Measurements from ENCODE around the gene KRTAP5-7. TPM values are rescaled to one million over a fixed set of nuclear protein-coding genes. Genes with fewer than 3 reads are reported as not detected.

Gene KRTAP5-7
- total RNA-seq, 1 donor from 2014 or later: not detected

DNA sequence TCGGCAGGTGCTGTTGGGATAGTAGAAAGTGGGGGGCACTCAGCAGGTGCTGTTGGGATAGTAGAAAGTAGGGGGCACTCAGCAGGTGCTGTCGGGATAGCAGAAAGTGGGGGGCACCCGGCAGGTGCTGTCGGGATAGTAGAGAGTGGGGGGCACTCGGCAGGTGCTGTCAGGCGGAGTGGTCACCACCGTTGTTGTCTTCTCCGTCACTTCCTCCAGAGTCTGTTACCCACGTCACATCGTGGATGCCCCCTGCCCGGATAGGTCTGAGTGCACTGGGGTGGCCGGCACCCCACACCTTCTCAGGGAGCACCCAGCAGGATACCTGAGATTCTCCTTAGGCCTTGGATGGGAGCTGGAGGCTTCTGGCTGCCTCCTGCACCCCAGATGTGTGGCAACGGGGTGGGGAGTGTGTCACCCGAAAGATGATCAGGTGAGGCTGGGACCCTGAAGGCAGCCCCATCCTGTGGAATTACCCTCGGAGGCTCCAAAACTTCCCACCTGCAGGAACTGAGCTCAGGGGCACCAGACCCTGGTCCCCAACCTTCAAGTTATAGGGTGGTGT lies 24.1 kb upstream of the KRTAP5-7 start:
- Histone ChIP-seq H3K27me3 (ENCODE audit: insufficient read depth, low read length) (no peaks in the 10 kb centered on the region), H3K36me3 (ENCODE audit: insufficient read depth, low read length) (peaks cover 9% of the 10 kb centered on the region), H3K27ac (ENCODE audit: low read depth, low read length) (no peak overlapping the region), H3K4me2 (ENCODE audit: low read length) (no peak overlapping the region), H2AFZ (ENCODE audit: low read depth, low read length) (no peak overlapping the region), H3K4me1 (ENCODE audit: insufficient read depth, low read length) (no peaks in the 10 kb centered on the region), H3K4me3 (ENCODE audit: insufficient read depth, low read depth, low read length) (no peak overlapping the region), H3K9me3 (ENCODE audit: insufficient read depth, low read depth, low read length) (no peaks in the 10 kb centered on the region), H3K9ac (ENCODE audit: low read length) (no peak overlapping the region), H4K20me1 (ENCODE audit: insufficient read depth, low read length) (no peaks in the 10 kb centered on the region), H3K79me2 (ENCODE audit: insufficient read depth, low read length) (no peaks in the 10 kb centered on the region)
- Mint-ChIP-seq H3K4me3 (ENCODE audit: unreplicated experiment) (no peak overlapping the region), H3K9me3 (ENCODE audit: unreplicated experiment) (peaks cover 8% of the 10 kb centered on the region), H3K4me1 (ENCODE audit: low read depth, unreplicated experiment) (peaks cover 3% of the 10 kb centered on the region), H3K27me3 (ENCODE audit: low read depth, unreplicated experiment) (no peaks in the 10 kb centered on the region), H3K27ac (ENCODE audit: unreplicated experiment) (no peak overlapping the region), H3K36me3 (ENCODE audit: low read depth, unreplicated experiment) (peaks cover 39% of the 10 kb centered on the region)
- TF ChIP-seq EZH2 (IDR thresholded peaks at IDR 0.05; ENCODE audit: insufficient read depth, low read length) (no peak), CTCF (IDR thresholded peaks at IDR 0.05; ENCODE audit: insufficient read depth, low read depth, low read length) (no peak)
- DNase-seq (ENCODE audit: low read depth) (no peak), FAIRE-seq (no peak)

DNA sequence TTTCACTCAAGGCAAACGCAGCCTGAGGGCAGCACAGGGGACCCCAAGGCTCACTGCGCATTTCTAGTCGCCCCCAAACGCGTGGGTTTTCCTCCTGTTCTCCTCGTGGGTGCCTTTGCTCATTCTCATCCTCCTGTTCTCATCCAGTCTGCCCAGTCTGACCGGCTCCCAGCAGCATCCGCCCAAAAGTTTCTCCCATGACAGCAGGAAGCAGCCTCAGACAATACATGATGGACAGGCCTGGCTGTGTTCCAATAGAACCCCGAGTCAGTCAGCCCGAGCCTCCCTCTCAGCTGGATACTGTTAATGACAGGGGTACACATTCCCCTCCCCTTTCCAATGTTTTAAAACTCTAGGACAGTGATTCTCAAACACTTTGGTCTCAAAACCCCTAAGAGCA lies 22.5 kb upstream of the KRTAP5-7 start:
- peaks cover 22% of the 10 kb centered on the region for H3K9me3 Mint-ChIP-seq (ENCODE audit: unreplicated experiment)
- no peak overlapping the region for H3K4me2 ChIP-seq (ENCODE audit: low read length)
- H3K36me3 Mint-ChIP-seq (ENCODE audit: low read depth, unreplicated experiment): peaks cover 31% of the 10 kb centered on the region
- no peak for FAIRE-seq
- H3K27me3 ChIP-seq (ENCODE audit: insufficient read depth, low read length): no peaks in the 10 kb centered on the region
- TF ChIP-seq EZH2 (IDR thresholded peaks at IDR 0.05; ENCODE audit: insufficient read depth, low read length) (no peak), CTCF (IDR thresholded peaks at IDR 0.05; ENCODE audit: insufficient read depth, low read depth, low read length) (no peak)
- H3K36me3 ChIP-seq (ENCODE audit: insufficient read depth, low read length): peaks cover 6% of the 10 kb centered on the region
- no peaks in the 10 kb centered on the region for H4K20me1 ChIP-seq (ENCODE audit: insufficient read depth, low read length)
- H3K27ac ChIP-seq (ENCODE audit: low read depth, low read length): no peak overlapping the region
- DNase-seq (ENCODE audit: low read depth): no peak
- no peaks in the 10 kb centered on the region for H3K27me3 Mint-ChIP-seq (ENCODE audit: low read depth, unreplicated experiment)
- H3K4me1 ChIP-seq (ENCODE audit: insufficient read depth, low read length): no peaks in the 10 kb centered on the region
- no peak overlapping the region for H3K9ac ChIP-seq (ENCODE audit: low read length)
- no peak overlapping the region for H3K27ac Mint-ChIP-seq (ENCODE audit: unreplicated experiment)
- no peaks in the 10 kb centered on the region for H3K9me3 ChIP-seq (ENCODE audit: insufficient read depth, low read depth, low read length)
- no peak overlapping the region for H3K4me3 Mint-ChIP-seq (ENCODE audit: unreplicated experiment)
- H3K4me1 Mint-ChIP-seq (ENCODE audit: low read depth, unreplicated experiment): peaks cover 3% of the 10 kb centered on the region
- no peak overlapping the region for H2AFZ ChIP-seq (ENCODE audit: low read depth, low read length)
- H3K4me3 ChIP-seq (ENCODE audit: insufficient read depth, low read depth, low read length): no peak overlapping the region
- no peaks in the 10 kb centered on the region for H3K79me2 ChIP-seq (ENCODE audit: insufficient read depth, low read length)

GRCh38 chr11:71505001-71505400 lies 22.1 kb upstream of the KRTAP5-7 start:
- H3K4me3 Mint-ChIP-seq (ENCODE audit: unreplicated experiment): no peak overlapping the region

More at GRCh38 chr11:71505001-71505400, 22.1 kb upstream of the KRTAP5-7 start:
- Mint-ChIP-seq H3K27ac (ENCODE audit: unreplicated experiment) (no peak overlapping the region), H3K4me1 (ENCODE audit: low read depth, unreplicated experiment) (peaks cover 3% of the 10 kb centered on the region), H3K36me3 (ENCODE audit: low read depth, unreplicated experiment) (peaks cover 35% of the 10 kb centered on the region), H3K27me3 (ENCODE audit: low read depth, unreplicated experiment) (no peaks in the 10 kb centered on the region), H3K9me3 (ENCODE audit: unreplicated experiment) (peaks cover 26% of the 10 kb centered on the region)
- no peak for FAIRE-seq
- no peaks in the 10 kb centered on the region for H3K27me3 ChIP-seq (ENCODE audit: insufficient read depth, low read length)
- H3K9ac ChIP-seq (ENCODE audit: low read length): no peak overlapping the region
- H3K79me2 ChIP-seq (ENCODE audit: insufficient read depth, low read length): no peaks in the 10 kb centered on the region
- H3K4me3 ChIP-seq (ENCODE audit: insufficient read depth, low read depth, low read length): no peak overlapping the region
- no peaks in the 10 kb centered on the region for H3K4me1 ChIP-seq (ENCODE audit: insufficient read depth, low read length)
- no peak overlapping the region for H3K4me2 ChIP-seq (ENCODE audit: low read length)
- H2AFZ ChIP-seq (ENCODE audit: low read depth, low read length): no peak overlapping the region
- DNase-seq (ENCODE audit: low read depth): no peak
- H4K20me1 ChIP-seq (ENCODE audit: insufficient read depth, low read length): no peaks in the 10 kb centered on the region
- peaks cover 4% of the 10 kb centered on the region for H3K36me3 ChIP-seq (ENCODE audit: insufficient read depth, low read length)
- TF ChIP-seq CTCF (IDR thresholded peaks at IDR 0.05; ENCODE audit: insufficient read depth, low read depth, low read length): no peak
- TF ChIP-seq EZH2 (IDR thresholded peaks at IDR 0.05; ENCODE audit: insufficient read depth, low read length): no peak
- no peak overlapping the region for H3K27ac ChIP-seq (ENCODE audit: low read depth, low read length)
- H3K9me3 ChIP-seq (ENCODE audit: insufficient read depth, low read depth, low read length): no peaks in the 10 kb centered on the region
